HepG2 (cell line): Measurements from ENCODE around the gene DHX29. TPM values are rescaled to one million over a fixed set of nuclear protein-coding genes. Genes with fewer than 3 reads are reported as not detected.

Experiments
- BCL3 ChIP-seq: sonication (generic); formaldehyde crosslinking; IDR thresholded peaks from 2 replicates; pipeline ENCODE4 v1.5.1; 2020; ENCODE audit warnings: mild to moderate bottlenecking, missing genetic modification reagents, moderate library complexity
- HOXA9 ChIP-seq: sonication (generic); formaldehyde crosslinking; IDR thresholded peaks from 2 replicates; pipeline ENCODE4 v1.8.1; 2022; ENCODE audit warnings: missing genetic modification reagents, mild to moderate bottlenecking, moderate library complexity, borderline replicate concordance
- KLF13 ChIP-seq: sonication (generic); formaldehyde crosslinking; IDR thresholded peaks from 2 replicates; pipeline ENCODE4 v1.4.0; 2020; ENCODE audit warnings: mild to moderate bottlenecking, missing genetic modification reagents
- KLF6 ChIP-seq: IDR thresholded peaks from 2 replicates; pipeline ENCODE4 v1.8.0; 2016; ENCODE audit warnings: missing biosample characterization, missing genetic modification reagents
- PITX1 ChIP-seq: sonication (generic); formaldehyde crosslinking; IDR thresholded peaks from 2 replicates; pipeline ENCODE4 v1.5.1; 2020; ENCODE audit warnings: mild to moderate bottlenecking, missing genetic modification reagents
- RFXAP ChIP-seq: sonication (generic); formaldehyde crosslinking; IDR thresholded peaks from 2 replicates; pipeline ENCODE4 v1.4.0; 2020; ENCODE audit warnings: missing genetic modification reagents, borderline replicate concordance
- SMAD3 ChIP-seq: sonication (generic); formaldehyde crosslinking; IDR thresholded peaks from 2 replicates; pipeline ENCODE4 v1.4.0; 2020; ENCODE audit warnings: missing genetic modification reagents
- SP1 ChIP-seq, 2 experiments: fragments of 450-650 bp in 1 of 2; sonication (generic) in 1 of 2; formaldehyde crosslinking in 1 of 2; IDR thresholded peaks; 2 replicates each; pipeline versions ENCODE4 v1.4.0 to v1.6.1; 2016 to 2020; ENCODE audit warnings: missing genetic modification reagents in 1 of 2
- ZBTB3 ChIP-seq: sonication (generic); formaldehyde crosslinking; IDR thresholded peaks from 2 replicates; pipeline ENCODE4 v1.4.0; 2020; ENCODE audit warnings: low read depth, mild to moderate bottlenecking, moderate library complexity, missing genetic modification reagents, borderline replicate concordance
- ZMYM4 ChIP-seq: sonication (generic); formaldehyde crosslinking; IDR thresholded peaks from 2 replicates; pipeline ENCODE4 v1.8.1; 2023; ENCODE audit warnings: mild to moderate bottlenecking, missing genetic modification reagents
- ZNF431 ChIP-seq: sonication (generic); formaldehyde crosslinking; IDR thresholded peaks from 2 replicates; pipeline ENCODE4 v1.9.0; 2022; ENCODE audit warnings: missing genetic modification reagents, low read depth, mild to moderate bottlenecking, borderline replicate concordance
- ZNF546 ChIP-seq: sonication (generic); formaldehyde crosslinking; conservative IDR thresholded peaks from 2 replicates; pipeline ENCODE4 v1.8.1; 2023; ENCODE audit warnings: mild to moderate bottlenecking, missing genetic modification reagents
- ZNF549 ChIP-seq: sonication (generic); formaldehyde crosslinking; IDR thresholded peaks from 2 replicates; pipeline ENCODE4 v1.5.0; 2020; ENCODE audit warnings: missing genetic modification reagents
- ZNF580 ChIP-seq: IDR thresholded peaks from 2 replicates; pipeline ENCODE4 v1.6.1; 2016; ENCODE audit warnings: low read depth, borderline replicate concordance
- ZNF614 ChIP-seq: IDR thresholded peaks from 2 replicates; pipeline ENCODE4 v1.6.1; 2018; ENCODE audit warnings: missing biosample characterization, missing genetic modification reagents, inconsistent platforms, borderline replicate concordance
- ZNF770 ChIP-seq: sonication (generic); formaldehyde crosslinking; IDR thresholded peaks from 2 replicates; pipeline ENCODE4 v1.5.0; 2020; ENCODE audit warnings: mild to moderate bottlenecking, missing genetic modification reagents
- ZNF772 ChIP-seq: sonication (generic); formaldehyde crosslinking; IDR thresholded peaks from 2 replicates; pipeline ENCODE4 v1.5.0; 2020; ENCODE audit warnings: mild to moderate bottlenecking, missing genetic modification reagents
- ZNF816 ChIP-seq: sonication (generic); formaldehyde crosslinking; IDR thresholded peaks from 2 replicates; pipeline ENCODE4 v1.8.0; 2022; ENCODE audit warnings: missing genetic modification reagents, mild to moderate bottlenecking, borderline replicate concordance
- ZXDC ChIP-seq: sonication (generic); formaldehyde crosslinking; IDR thresholded peaks from 2 replicates; pipeline ENCODE4 v1.5.0; 2020; ENCODE audit warnings: mild to moderate bottlenecking, missing genetic modification reagents
- polyA plus RNA-seq, 8 experiments: library from polyadenylated mRNA; depleted of rRNA in 3 of 8; stranded (reverse) in 7 of 8; unstranded in 1 of 8; fragments of >200 nt; fragmentation: Illumina TruSeq in 4 of 8; extraction: Trizol in 4 of 8; gene quantifications; 2 replicates each; pipeline versions ENCODE4 v1.2.1 to v1.2.3, GENCODE V29; 2011 to 2016; ENCODE audit warnings: low read depth in 4 of 8, missing spikeins in 1 of 8, mixed read lengths in 1 of 8; ENCODE audit not compliant: insufficient read depth in 1 of 8
- total RNA-seq, 5 experiments: library from RNA; depleted of rRNA; stranded (reverse); fragments of >200 nt; fragmentation: Illumina TruSeq; extraction: Trizol; gene quantifications; 2 replicates each; pipeline ENCODE4 v1.2.3, GENCODE V29; 2016; ENCODE audit warnings: low read depth in 1 of 5

DHX29 gene
- total and polyA plus RNA-seq, 2 of the 13 experiments (the other 11 are each of a cell fraction or from before 2014, with no cell fraction given): 1.9 to 22.0 TPM

- TF ChIP-seq PITX1 (CRISPR knock-in tag) (0 out of 2 replicates have a peak, but pooled peaks have one; percentile 16), RFXAP (peak; percentile 36; the same call in 1 of the 2 replicates), KLF6 (no peak; the same call in none of the 2 replicates), ZNF431 (CRISPR knock-in tag) (no peak), SMAD3 (CRISPR knock-in tag) (no peak), ZNF770 (CRISPR knock-in tag) (no peak; the same call in none of the 2 replicates), ZNF549 (CRISPR knock-in tag) (no peak), ZBTB3 (CRISPR knock-in tag) (no peak), ZXDC (CRISPR knock-in tag) (no peak), HOXA9 (CRISPR knock-in tag) (0 out of 2 replicates have a peak, but pooled peaks have one; percentile 69), ZMYM4 (CRISPR knock-in tag) (peak; percentile 86), ZNF772 (no peak; the same call in 1 of the 2 replicates), ZNF580 (CRISPR knock-in tag) (peak; percentile 19; the same call in 1 of the 2 replicates), SP1 (IDR thresholded peaks at IDR 0.05) (no peak), SP1 (CRISPR knock-in tag; IDR thresholded peaks at IDR 0.05) (peak; percentile 13; the same call in 1 of the 2 replicates), ZNF546 (CRISPR knock-in tag) (no peak), KLF13 (no peak), ZNF816 (peak; percentile 81), BCL3 (CRISPR knock-in tag) (no peak; the same call in 1 of the 2 replicates), ZNF614 (CRISPR knock-in tag) (peak; percentile 80)
These were observed at the start of gene DHX29, which contains the start of gene MTREX (continued) for GRCh38 chr5:55307383-55308253.
